ENCODE results near the gene MFAP5. TPM values are rescaled to one million over a fixed set of nuclear protein-coding genes. Genes with fewer than 3 reads are reported as not detected.

Gene MFAP5
- polyA plus RNA-seq, 2 of the 4 experiments (the other 2 are of a cell fraction), result 0.40 TPM

DNA sequence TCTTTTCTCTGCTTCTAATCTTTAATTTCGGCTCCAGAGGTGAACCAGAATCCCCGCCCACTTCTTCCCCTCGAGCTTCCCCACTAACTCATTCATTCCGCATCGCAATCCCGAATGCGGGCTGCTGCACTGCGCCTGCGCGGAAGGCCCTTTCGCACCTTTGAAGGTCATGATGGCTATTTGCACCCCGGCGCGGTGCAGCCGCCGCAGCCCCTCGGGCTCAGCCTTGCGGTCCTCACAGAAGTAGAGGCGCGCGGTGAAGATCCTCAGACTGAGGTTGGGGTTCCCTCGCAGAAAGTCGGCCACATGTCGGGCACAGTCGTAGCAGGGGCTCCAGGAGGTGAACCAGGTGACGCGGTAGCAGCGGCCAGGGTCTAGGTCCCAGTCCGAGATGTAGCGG, 57.6 kb downstream of the MFAP5 start:
- ATAC-seq, result no peak
- TF ChIP-seq MYC (IDR thresholded peaks at IDR 0.05; ENCODE audit: borderline replicate concordance, low read length) (no peak), RCOR1 (IDR thresholded peaks at IDR 0.05; ENCODE audit: low read depth, low read length) (no peak), NR3C1 (IDR thresholded peaks at IDR 0.05) (no peak), HEYL (CRISPR knock-in tag; IDR thresholded peaks at IDR 0.05) (no peak), JUN (IDR thresholded peaks at IDR 0.05) (no peak), KDM5A (IDR thresholded peaks at IDR 0.05) (no peak), RAD21 (conservative IDR thresholded peaks at IDR 0.05 in 1 of 2, IDR thresholded peaks at IDR 0.05 in 1 of 2) (no peak), HOXB5 (CRISPR knock-in tag; IDR thresholded peaks at IDR 0.05) (no peak), HDAC2 (IDR thresholded peaks at IDR 0.05) (no peak), ZFP36 (IDR thresholded peaks at IDR 0.05; ENCODE audit: borderline replicate concordance, partially characterized antibody) (no peak), ZSCAN20 (CRISPR knock-in tag; IDR thresholded peaks at IDR 0.05) (no peak), SMC3 (IDR thresholded peaks at IDR 0.05) (no peak), EHF (CRISPR knock-in tag; IDR thresholded peaks at IDR 0.05) (no peak)
- TF ChIP-seq, protein P1, sequence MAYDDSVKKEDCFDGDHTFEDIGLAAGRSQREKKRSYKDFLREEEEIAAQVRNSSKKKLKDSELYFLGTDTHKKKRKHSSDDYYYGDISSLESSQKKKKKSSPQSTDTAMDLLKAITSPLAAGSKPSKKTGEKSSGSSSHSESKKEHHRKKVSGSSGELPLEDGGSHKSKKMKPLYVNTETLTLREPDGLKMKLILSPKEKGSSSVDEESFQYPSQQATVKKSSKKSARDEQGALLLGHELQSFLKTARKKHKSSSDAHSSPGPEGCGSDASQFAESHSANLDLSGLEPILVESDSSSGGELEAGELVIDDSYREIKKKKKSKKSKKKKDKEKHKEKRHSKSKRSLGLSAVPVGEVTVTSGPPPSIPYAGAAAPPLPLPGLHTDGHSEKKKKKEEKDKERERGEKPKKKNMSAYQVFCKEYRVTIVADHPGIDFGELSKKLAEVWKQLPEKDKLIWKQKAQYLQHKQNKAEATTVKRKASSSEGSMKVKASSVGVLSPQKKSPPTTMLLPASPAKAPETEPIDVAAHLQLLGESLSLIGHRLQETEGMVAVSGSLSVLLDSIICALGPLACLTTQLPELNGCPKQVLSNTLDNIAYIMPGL (CRISPR knock-in tag; IDR thresholded peaks at IDR 0.05; ENCODE audit: borderline replicate concordance), result no peak
- TF ChIP-seq, protein P2, sequence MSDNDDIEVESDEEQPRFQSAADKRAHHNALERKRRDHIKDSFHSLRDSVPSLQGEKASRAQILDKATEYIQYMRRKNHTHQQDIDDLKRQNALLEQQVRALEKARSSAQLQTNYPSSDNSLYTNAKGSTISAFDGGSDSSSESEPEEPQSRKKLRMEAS (IDR thresholded peaks at IDR 0.05), result no peak
- TF ChIP-seq, protein P3, sequence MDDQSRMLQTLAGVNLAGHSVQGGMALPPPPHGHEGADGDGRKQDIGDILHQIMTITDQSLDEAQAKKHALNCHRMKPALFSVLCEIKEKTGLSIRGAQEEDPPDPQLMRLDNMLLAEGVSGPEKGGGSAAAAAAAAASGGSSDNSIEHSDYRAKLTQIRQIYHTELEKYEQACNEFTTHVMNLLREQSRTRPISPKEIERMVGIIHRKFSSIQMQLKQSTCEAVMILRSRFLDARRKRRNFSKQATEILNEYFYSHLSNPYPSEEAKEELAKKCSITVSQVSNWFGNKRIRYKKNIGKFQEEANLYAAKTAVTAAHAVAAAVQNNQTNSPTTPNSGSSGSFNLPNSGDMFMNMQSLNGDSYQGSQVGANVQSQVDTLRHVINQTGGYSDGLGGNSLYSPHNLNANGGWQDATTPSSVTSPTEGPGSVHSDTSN (IDR thresholded peaks at IDR 0.05), result no peak
- Histone ChIP-seq H3K4me2 (no peak overlapping the region), H3K4me3 (no peak overlapping the region), H3K27ac (no peak overlapping the region; a peak in 1 of 6 replicates), H3K9me3 (no peaks in the 10 kb centered on the region), H3K4me1 (peaks cover 6% of the 10 kb centered on the region; the same call in 1 of the 3 replicates)
- POLR2A ChIA-PET, result no interaction called here
- DNase-seq (ENCODE audit: low read depth in 1 of 2, low spot score in 1 of 2), result no peak
- no peak for FAIRE-seq
- WGBS (ENCODE audit: missing lambda C conversion rate), result 88% methylated on average over 30 of the region's 30 CpGs
- CTCF ChIA-PET, result no interaction called here

DNA sequence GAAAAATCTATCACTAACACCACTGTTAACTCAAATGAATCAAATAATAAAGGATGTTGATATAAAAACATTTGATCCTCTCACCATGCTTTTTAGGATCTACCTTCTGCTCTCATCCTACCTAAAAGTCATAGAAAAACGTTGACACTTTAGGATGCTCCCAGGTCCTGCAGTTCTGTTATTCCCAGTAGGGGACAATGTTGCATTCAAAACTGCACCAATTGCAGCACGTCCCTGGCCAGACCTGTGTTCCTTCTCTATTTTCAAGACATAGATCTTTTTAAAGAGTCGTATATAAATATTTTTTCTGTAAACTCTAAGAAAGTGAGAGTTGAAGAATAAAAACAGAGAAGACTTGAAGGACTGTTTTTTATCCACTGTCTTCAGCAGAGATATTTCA, 58.8 kb downstream of the MFAP5 start:
- ChIA-PET CTCF (no interaction called here), POLR2A (no interaction called here)
- no peaks in the 10 kb centered on the region for H3K4me1 ChIP-seq
- H3K4me3 ChIP-seq, result no peak overlapping the region
- FAIRE-seq (no peak), DNase-seq (ENCODE audit: low read depth in 1 of 2, low spot score in 1 of 2) (peak; percentile 21 to 28), ATAC-seq (peak; percentile 73 to 79; a peak in 5 of 6 replicates)
- TF ChIP-seq, protein P4, sequence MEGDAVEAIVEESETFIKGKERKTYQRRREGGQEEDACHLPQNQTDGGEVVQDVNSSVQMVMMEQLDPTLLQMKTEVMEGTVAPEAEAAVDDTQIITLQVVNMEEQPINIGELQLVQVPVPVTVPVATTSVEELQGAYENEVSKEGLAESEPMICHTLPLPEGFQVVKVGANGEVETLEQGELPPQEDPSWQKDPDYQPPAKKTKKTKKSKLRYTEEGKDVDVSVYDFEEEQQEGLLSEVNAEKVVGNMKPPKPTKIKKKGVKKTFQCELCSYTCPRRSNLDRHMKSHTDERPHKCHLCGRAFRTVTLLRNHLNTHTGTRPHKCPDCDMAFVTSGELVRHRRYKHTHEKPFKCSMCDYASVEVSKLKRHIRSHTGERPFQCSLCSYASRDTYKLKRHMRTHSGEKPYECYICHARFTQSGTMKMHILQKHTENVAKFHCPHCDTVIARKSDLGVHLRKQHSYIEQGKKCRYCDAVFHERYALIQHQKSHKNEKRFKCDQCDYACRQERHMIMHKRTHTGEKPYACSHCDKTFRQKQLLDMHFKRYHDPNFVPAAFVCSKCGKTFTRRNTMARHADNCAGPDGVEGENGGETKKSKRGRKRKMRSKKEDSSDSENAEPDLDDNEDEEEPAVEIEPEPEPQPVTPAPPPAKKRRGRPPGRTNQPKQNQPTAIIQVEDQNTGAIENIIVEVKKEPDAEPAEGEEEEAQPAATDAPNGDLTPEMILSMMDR (IDR thresholded peaks at IDR 0.05), result peak; percentile 40
- peak; percentile 39; the same call in 2 of the 3 replicates for TF ChIP-seq SMC3 (IDR thresholded peaks at IDR 0.05)
- TF ChIP-seq BHLHE40 (IDR thresholded peaks at IDR 0.05; ENCODE audit: low read depth, low read length), result no peak
- no peak for TF ChIP-seq RFX5 (IDR thresholded peaks at IDR 0.05)
- TF ChIP-seq MAZ (IDR thresholded peaks at IDR 0.05; ENCODE audit: borderline replicate concordance, low read depth, low read length), result no peak
- TF ChIP-seq TFCP2L1 (CRISPR knock-in tag; IDR thresholded peaks at IDR 0.05), result no peak
- TF ChIP-seq RAD21 (conservative IDR thresholded peaks at IDR 0.05 in 1 of 2, IDR thresholded peaks at IDR 0.05 in 1 of 2), result peak; percentile 33 to 48; a peak in 4 of 5 replicates
- H3K27ac ChIP-seq, result no peak overlapping the region; a peak in 1 of 6 replicates
- H3K9me3 ChIP-seq, result no peaks in the 10 kb centered on the region
- WGBS (ENCODE audit: missing lambda C conversion rate), result 4% methylated on average over 3 of the region's 3 CpGs
- H3K4me2 ChIP-seq, result peak overlapping the region; percentile 15; the same call in 1 of the 3 replicates

All from A549 (cell line).